ENCODE data around the gene FLACC1. TPM values are rescaled to one million over a fixed set of nuclear protein-coding genes. Genes with fewer than 3 reads are reported as not detected.

FLACC1 gene
- total RNA-seq, 1 experiment from 2014 or later = 0.17 TPM

DNA sequence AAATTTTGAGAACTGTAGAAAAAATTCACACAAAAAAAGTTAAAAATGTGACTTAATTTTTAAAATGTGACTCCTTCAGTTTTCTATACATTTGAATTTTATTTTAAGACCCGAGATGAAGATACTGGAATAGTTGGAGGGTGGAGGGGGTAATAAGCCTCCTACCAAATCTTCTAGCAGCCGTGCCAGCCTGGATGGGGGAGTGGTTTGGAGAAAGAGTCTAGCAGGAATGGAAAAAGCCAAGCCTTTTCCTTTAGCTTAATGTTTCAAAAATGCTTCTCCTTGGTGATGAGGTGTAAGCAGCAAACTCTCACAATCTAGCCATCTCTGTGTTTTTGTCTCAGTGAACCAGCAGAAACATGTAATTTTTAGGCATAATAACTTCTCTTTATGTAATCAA, 82.1 kb downstream of the FLACC1 start:
- POLR2A ChIA-PET = no interaction called here
- Mint-ChIP-seq H3K27me3 (ENCODE audit: low read depth) (no peaks in the 10 kb centered on the region), H3K4me1 (no peaks in the 10 kb centered on the region), H3K9me3 (no peaks in the 10 kb centered on the region), H3K27ac (no peak overlapping the region), H3K36me3 (no peaks in the 10 kb centered on the region), H3K4me3 (no peak overlapping the region)
- CTCF ChIA-PET = interaction anchor here (1.4 kb wide), 1 partner anchor 43 kb away, joined by 3 read pairs; no protein-coding TSS in a partner anchor
- TF ChIP-seq, protein P1, sequence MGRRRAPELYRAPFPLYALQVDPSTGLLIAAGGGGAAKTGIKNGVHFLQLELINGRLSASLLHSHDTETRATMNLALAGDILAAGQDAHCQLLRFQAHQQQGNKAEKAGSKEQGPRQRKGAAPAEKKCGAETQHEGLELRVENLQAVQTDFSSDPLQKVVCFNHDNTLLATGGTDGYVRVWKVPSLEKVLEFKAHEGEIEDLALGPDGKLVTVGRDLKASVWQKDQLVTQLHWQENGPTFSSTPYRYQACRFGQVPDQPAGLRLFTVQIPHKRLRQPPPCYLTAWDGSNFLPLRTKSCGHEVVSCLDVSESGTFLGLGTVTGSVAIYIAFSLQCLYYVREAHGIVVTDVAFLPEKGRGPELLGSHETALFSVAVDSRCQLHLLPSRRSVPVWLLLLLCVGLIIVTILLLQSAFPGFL (CRISPR knock-in tag; IDR thresholded peaks at IDR 0.05; ENCODE audit: borderline replicate concordance) = no peak
- TF ChIP-seq, protein P2, sequence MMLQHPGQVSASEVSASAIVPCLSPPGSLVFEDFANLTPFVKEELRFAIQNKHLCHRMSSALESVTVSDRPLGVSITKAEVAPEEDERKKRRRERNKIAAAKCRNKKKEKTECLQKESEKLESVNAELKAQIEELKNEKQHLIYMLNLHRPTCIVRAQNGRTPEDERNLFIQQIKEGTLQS (CRISPR knock-in tag; conservative IDR thresholded peaks at IDR 0.05) = no peak
- TF ChIP-seq HMGA2 (CRISPR knock-in tag; IDR thresholded peaks at IDR 0.05) (no peak), NFYB (CRISPR knock-in tag; conservative IDR thresholded peaks at IDR 0.05; ENCODE audit: low read depth) (no peak), ESRRA (CRISPR knock-in tag; IDR thresholded peaks at IDR 0.05; ENCODE audit: borderline replicate concordance) (no peak), ZNF138 (CRISPR knock-in tag; conservative IDR thresholded peaks at IDR 0.05) (no peak)
- TF ChIP-seq, protein P3, sequence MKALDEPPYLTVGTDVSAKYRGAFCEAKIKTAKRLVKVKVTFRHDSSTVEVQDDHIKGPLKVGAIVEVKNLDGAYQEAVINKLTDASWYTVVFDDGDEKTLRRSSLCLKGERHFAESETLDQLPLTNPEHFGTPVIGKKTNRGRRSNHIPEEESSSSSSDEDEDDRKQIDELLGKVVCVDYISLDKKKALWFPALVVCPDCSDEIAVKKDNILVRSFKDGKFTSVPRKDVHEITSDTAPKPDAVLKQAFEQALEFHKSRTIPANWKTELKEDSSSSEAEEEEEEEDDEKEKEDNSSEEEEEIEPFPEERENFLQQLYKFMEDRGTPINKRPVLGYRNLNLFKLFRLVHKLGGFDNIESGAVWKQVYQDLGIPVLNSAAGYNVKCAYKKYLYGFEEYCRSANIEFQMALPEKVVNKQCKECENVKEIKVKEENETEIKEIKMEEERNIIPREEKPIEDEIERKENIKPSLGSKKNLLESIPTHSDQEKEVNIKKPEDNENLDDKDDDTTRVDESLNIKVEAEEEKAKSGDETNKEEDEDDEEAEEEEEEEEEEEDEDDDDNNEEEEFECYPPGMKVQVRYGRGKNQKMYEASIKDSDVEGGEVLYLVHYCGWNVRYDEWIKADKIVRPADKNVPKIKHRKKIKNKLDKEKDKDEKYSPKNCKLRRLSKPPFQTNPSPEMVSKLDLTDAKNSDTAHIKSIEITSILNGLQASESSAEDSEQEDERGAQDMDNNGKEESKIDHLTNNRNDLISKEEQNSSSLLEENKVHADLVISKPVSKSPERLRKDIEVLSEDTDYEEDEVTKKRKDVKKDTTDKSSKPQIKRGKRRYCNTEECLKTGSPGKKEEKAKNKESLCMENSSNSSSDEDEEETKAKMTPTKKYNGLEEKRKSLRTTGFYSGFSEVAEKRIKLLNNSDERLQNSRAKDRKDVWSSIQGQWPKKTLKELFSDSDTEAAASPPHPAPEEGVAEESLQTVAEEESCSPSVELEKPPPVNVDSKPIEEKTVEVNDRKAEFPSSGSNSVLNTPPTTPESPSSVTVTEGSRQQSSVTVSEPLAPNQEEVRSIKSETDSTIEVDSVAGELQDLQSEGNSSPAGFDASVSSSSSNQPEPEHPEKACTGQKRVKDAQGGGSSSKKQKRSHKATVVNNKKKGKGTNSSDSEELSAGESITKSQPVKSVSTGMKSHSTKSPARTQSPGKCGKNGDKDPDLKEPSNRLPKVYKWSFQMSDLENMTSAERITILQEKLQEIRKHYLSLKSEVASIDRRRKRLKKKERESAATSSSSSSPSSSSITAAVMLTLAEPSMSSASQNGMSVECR (CRISPR knock-in tag; IDR thresholded peaks at IDR 0.05; ENCODE audit: borderline replicate concordance) = no peak
- TF ChIP-seq, protein P4, sequence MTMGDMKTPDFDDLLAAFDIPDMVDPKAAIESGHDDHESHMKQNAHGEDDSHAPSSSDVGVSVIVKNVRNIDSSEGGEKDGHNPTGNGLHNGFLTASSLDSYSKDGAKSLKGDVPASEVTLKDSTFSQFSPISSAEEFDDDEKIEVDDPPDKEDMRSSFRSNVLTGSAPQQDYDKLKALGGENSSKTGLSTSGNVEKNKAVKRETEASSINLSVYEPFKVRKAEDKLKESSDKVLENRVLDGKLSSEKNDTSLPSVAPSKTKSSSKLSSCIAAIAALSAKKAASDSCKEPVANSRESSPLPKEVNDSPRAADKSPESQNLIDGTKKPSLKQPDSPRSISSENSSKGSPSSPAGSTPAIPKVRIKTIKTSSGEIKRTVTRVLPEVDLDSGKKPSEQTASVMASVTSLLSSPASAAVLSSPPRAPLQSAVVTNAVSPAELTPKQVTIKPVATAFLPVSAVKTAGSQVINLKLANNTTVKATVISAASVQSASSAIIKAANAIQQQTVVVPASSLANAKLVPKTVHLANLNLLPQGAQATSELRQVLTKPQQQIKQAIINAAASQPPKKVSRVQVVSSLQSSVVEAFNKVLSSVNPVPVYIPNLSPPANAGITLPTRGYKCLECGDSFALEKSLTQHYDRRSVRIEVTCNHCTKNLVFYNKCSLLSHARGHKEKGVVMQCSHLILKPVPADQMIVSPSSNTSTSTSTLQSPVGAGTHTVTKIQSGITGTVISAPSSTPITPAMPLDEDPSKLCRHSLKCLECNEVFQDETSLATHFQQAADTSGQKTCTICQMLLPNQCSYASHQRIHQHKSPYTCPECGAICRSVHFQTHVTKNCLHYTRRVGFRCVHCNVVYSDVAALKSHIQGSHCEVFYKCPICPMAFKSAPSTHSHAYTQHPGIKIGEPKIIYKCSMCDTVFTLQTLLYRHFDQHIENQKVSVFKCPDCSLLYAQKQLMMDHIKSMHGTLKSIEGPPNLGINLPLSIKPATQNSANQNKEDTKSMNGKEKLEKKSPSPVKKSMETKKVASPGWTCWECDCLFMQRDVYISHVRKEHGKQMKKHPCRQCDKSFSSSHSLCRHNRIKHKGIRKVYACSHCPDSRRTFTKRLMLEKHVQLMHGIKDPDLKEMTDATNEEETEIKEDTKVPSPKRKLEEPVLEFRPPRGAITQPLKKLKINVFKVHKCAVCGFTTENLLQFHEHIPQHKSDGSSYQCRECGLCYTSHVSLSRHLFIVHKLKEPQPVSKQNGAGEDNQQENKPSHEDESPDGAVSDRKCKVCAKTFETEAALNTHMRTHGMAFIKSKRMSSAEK (CRISPR knock-in tag; IDR thresholded peaks at IDR 0.05; ENCODE audit: borderline replicate concordance) = no peak
- TF ChIP-seq, protein P5, sequence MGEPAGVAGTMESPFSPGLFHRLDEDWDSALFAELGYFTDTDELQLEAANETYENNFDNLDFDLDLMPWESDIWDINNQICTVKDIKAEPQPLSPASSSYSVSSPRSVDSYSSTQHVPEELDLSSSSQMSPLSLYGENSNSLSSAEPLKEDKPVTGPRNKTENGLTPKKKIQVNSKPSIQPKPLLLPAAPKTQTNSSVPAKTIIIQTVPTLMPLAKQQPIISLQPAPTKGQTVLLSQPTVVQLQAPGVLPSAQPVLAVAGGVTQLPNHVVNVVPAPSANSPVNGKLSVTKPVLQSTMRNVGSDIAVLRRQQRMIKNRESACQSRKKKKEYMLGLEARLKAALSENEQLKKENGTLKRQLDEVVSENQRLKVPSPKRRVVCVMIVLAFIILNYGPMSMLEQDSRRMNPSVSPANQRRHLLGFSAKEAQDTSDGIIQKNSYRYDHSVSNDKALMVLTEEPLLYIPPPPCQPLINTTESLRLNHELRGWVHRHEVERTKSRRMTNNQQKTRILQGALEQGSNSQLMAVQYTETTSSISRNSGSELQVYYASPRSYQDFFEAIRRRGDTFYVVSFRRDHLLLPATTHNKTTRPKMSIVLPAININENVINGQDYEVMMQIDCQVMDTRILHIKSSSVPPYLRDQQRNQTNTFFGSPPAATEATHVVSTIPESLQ (CRISPR knock-in tag; IDR thresholded peaks at IDR 0.05) = no peak
- TF ChIP-seq, protein P6, sequence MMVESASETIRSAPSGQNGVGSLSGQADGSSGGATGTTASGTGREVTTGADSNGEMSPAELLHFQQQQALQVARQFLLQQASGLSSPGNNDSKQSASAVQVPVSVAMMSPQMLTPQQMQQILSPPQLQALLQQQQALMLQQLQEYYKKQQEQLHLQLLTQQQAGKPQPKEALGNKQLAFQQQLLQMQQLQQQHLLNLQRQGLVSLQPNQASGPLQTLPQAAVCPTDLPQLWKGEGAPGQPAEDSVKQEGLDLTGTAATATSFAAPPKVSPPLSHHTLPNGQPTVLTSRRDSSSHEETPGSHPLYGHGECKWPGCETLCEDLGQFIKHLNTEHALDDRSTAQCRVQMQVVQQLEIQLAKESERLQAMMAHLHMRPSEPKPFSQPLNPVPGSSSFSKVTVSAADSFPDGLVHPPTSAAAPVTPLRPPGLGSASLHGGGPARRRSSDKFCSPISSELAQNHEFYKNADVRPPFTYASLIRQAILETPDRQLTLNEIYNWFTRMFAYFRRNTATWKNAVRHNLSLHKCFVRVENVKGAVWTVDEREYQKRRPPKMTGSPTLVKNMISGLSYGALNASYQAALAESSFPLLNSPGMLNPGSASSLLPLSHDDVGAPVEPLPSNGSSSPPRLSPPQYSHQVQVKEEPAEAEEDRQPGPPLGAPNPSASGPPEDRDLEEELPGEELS (CRISPR knock-in tag; IDR thresholded peaks at IDR 0.05) = no peak
- TF ChIP-seq, protein P7, sequence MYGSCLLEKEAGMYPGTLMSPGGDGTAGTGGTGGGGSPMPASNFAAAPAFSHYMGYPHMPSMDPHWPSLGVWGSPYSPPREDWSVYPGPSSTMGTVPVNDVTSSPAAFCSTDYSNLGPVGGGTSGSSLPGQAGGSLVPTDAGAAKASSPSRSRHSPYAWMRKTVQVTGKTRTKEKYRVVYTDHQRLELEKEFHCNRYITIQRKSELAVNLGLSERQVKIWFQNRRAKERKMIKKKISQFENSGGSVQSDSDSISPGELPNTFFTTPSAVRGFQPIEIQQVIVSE (CRISPR knock-in tag; IDR thresholded peaks at IDR 0.05; ENCODE audit: borderline replicate concordance) = no peak
- no peak for DNase-seq (ENCODE audit: low spot score)
- ATAC-seq = no peak
